Measurements from ENCODE around the gene RPP25. TPM values are rescaled to one million over a fixed set of nuclear protein-coding genes. Genes with fewer than 3 reads are reported as not detected.
A peak's percentile ranks its signal among the peaks of the same experiment; 100 is the strongest.

RPP25 gene
- total and polyA plus RNA-seq, 2 of the 13 experiments (the other 11 are each of a cell fraction or from before 2014, with no cell fraction given): 0.05 to 0.11 TPM

GRCh38 chr15:74995182-74995778, 38.7 kb upstream of the RPP25 start, which contains the start of gene SCAMP5 (continued):
- TF ChIP-seq ATF4 (CRISPR knock-in tag; IDR thresholded peaks at IDR 0.05) (peak in 1 of 2 experiments; percentile 59; a peak in 2 of 4 replicates), ZNF83 (CRISPR knock-in tag; IDR thresholded peaks at IDR 0.05; ENCODE audit: borderline replicate concordance) (no peak), NR3C1 (CRISPR knock-in tag; IDR thresholded peaks at IDR 0.05) (no peak), TOE1 (CRISPR knock-in tag; IDR thresholded peaks at IDR 0.05) (no peak), TBP (CRISPR knock-in tag; IDR thresholded peaks at IDR 0.05) (no peak), PHF8 (CRISPR knock-in tag; IDR thresholded peaks at IDR 0.05) (peak; percentile 84), ZNF605 (CRISPR knock-in tag; IDR thresholded peaks at IDR 0.05) (peak; percentile 80; the same call in 1 of the 2 replicates), ZNF264 (CRISPR knock-in tag; IDR thresholded peaks at IDR 0.05) (peak; percentile 90; the same call in 1 of the 2 replicates), CEBPG (CRISPR knock-in tag; IDR thresholded peaks at IDR 0.05) (no peak), ZNF577 (CRISPR knock-in tag; IDR thresholded peaks at IDR 0.05; ENCODE audit: borderline replicate concordance, low read depth) (no peak), CCAR2 (optimal IDR thresholded peaks at IDR 0.05; ENCODE audit: low read depth, low read length) (no peak), SNAPC4 (CRISPR knock-in tag; IDR thresholded peaks at IDR 0.05) (0 out of 2 replicates have a peak, but pooled peaks have one; percentile 34), ZNF224 (CRISPR knock-in tag; IDR thresholded peaks at IDR 0.05) (peak; percentile 13; the same call in 1 of the 2 replicates), ZSCAN20 (CRISPR knock-in tag; IDR thresholded peaks at IDR 0.05; ENCODE audit: borderline replicate concordance) (peak; percentile 93; the same call in 1 of the 2 replicates), ZNF451 (CRISPR knock-in tag; IDR thresholded peaks at IDR 0.05) (0 out of 2 replicates have a peak, but pooled peaks have one; percentile 60), SP2 (CRISPR knock-in tag; IDR thresholded peaks at IDR 0.05) (no peak; the same call in 1 of the 2 replicates), RBFOX2 (IDR thresholded peaks at IDR 0.05; ENCODE audit: low read depth, low read length) (peak; percentile 67), FOXK2 (IDR thresholded peaks at IDR 0.05) (no peak), CENPX (CRISPR knock-in tag; IDR thresholded peaks at IDR 0.05) (no peak), NCOR1 (IDR thresholded peaks at IDR 0.05; ENCODE audit: borderline replicate concordance, low read length) (no peak), GPBP1L1 (CRISPR knock-in tag; IDR thresholded peaks at IDR 0.05) (no peak), ZNF546 (CRISPR knock-in tag; conservative IDR thresholded peaks at IDR 0.05) (no peak; the same call in 1 of the 2 replicates), ZNF552 (CRISPR knock-in tag; IDR thresholded peaks at IDR 0.05; ENCODE audit: borderline replicate concordance) (no peak; the same call in 1 of the 2 replicates), ZNF703 (CRISPR knock-in tag; IDR thresholded peaks at IDR 0.05; ENCODE audit: borderline replicate concordance) (no peak; the same call in 1 of the 2 replicates), REPIN1 (CRISPR knock-in tag; IDR thresholded peaks at IDR 0.05; ENCODE audit: borderline replicate concordance, low read depth) (no peak; the same call in 1 of the 2 replicates)

Measured in HepG2 (cell line).